HEK293 (cell line): ENCODE data around the gene ZNF611.

Source experiments
- BCL11A ChIP-seq: fragments of 450-650 bp; formaldehyde crosslinking; IDR thresholded peaks from 2 replicates; pipeline ENCODE4 v1.5.1; 2016; ENCODE audit warnings: low read depth, missing biosample characterization, missing genetic modification characterization
- CTCF ChIP-seq: fragments of 450-650 bp; formaldehyde crosslinking; IDR thresholded peaks from 2 replicates; pipeline ENCODE4 v1.5.1; 2016; ENCODE audit warnings: missing biosample characterization, missing genetic modification characterization
- ZNF274 ChIP-seq, 2 experiments: fragments of 200-500 bp in 1 of 2; fragments of 450-650 bp in 1 of 2; sonication (Bioruptor generic) in 1 of 2; formaldehyde crosslinking in 1 of 2; IDR thresholded peaks; 2 replicates each; pipeline versions ENCODE4 v1.5.1 to v1.6.1; 2014 to 2016; ENCODE audit warnings: borderline replicate concordance in 1 of 2, inconsistent platforms in 1 of 2, low read length in 1 of 2, missing biosample characterization in 1 of 2, missing genetic modification characterization in 1 of 2
- TF ChIP-seq, protein P1 (sequence below): fragments of 450-650 bp; formaldehyde crosslinking; IDR thresholded peaks from 2 replicates; pipeline ENCODE4 v1.5.1; 2016; ENCODE audit warnings: missing biosample characterization, missing genetic modification characterization, low read depth

GRCh38 chr19:52670046-52670445, 64.8 kb downstream of the ZNF611 start:
- TF ChIP-seq CTCF (tag by site-specific recombination): no peak
- TF ChIP-seq ZNF274 (IDR thresholded peaks at IDR 0.05; ENCODE audit: low read length): no peak
- TF ChIP-seq ZNF274 (tag by site-specific recombination; IDR thresholded peaks at IDR 0.05; ENCODE audit: borderline replicate concordance): no peak
- no peak for TF ChIP-seq BCL11A (tag by site-specific recombination)
- TF ChIP-seq, protein P1, sequence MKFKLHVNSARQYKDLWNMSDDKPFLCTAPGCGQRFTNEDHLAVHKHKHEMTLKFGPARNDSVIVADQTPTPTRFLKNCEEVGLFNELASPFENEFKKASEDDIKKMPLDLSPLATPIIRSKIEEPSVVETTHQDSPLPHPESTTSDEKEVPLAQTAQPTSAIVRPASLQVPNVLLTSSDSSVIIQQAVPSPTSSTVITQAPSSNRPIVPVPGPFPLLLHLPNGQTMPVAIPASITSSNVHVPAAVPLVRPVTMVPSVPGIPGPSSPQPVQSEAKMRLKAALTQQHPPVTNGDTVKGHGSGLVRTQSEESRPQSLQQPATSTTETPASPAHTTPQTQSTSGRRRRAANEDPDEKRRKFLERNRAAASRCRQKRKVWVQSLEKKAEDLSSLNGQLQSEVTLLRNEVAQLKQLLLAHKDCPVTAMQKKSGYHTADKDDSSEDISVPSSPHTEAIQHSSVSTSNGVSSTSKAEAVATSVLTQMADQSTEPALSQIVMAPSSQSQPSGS: no peak
